ENCODE results near the gene PMIS2.
A peak's percentile ranks its signal among the peaks of the same experiment; 100 is the strongest.

Gene PMIS2

GRCh38 chr19:35628565-35629331 lies 42.8 kb downstream of the PMIS2 start, which contains the start of gene RBM42 (continued):
- TF ChIP-seq AEBP2 (tag by site-specific recombination; IDR thresholded peaks at IDR 0.05; ENCODE audit: borderline replicate concordance) (no peak), IKZF3 (tag by site-specific recombination; IDR thresholded peaks at IDR 0.05) (peak; percentile 80), ZNF146 (tag by site-specific recombination; IDR thresholded peaks at IDR 0.05) (peak; percentile 60), ZEB2 (tag by site-specific recombination; IDR thresholded peaks at IDR 0.05) (peak; percentile 91), ZSCAN23 (tag by site-specific recombination; IDR thresholded peaks at IDR 0.05) (peak; percentile 57; the same call in 1 of the 2 replicates), ZNF596 (tag by site-specific recombination; IDR thresholded peaks at IDR 0.05) (no peak), BCL11B (tag by site-specific recombination; IDR thresholded peaks at IDR 0.05; ENCODE audit: low read depth) (no peak), ZNF221 (tag by site-specific recombination; IDR thresholded peaks at IDR 0.05; ENCODE audit: borderline replicate concordance) (no peak), ZNF571 (tag by site-specific recombination; IDR thresholded peaks at IDR 0.05) (no peak), ELK4 (IDR thresholded peaks at IDR 0.05; ENCODE audit: borderline replicate concordance, low read depth, low read length) (no peak), ZBTB20 (tag by site-specific recombination; IDR thresholded peaks at IDR 0.05) (peak; percentile 79), KLF16 (tag by site-specific recombination; IDR thresholded peaks at IDR 0.05) (peak; percentile 96), ZNF664 (tag by site-specific recombination; IDR thresholded peaks at IDR 0.05) (no peak), ZBTB17 (tag by site-specific recombination; IDR thresholded peaks at IDR 0.05) (peak; percentile 98), GLI2 (tag by site-specific recombination; IDR thresholded peaks at IDR 0.05; ENCODE audit: borderline replicate concordance, low read depth) (no peak), ZNF561 (tag by site-specific recombination; IDR thresholded peaks at IDR 0.05; ENCODE audit: borderline replicate concordance) (peak; percentile 47), ZSCAN30 (tag by site-specific recombination; IDR thresholded peaks at IDR 0.05) (peak; percentile 68; the same call in 1 of the 2 replicates), HOXA7 (CRISPR knock-in tag; IDR thresholded peaks at IDR 0.05; ENCODE audit: borderline replicate concordance) (no peak), ZNF423 (tag by site-specific recombination; IDR thresholded peaks at IDR 0.05) (no peak), ZXDB (tag by site-specific recombination; IDR thresholded peaks at IDR 0.05) (peak; percentile 99), ZNF510 (tag by site-specific recombination; IDR thresholded peaks at IDR 0.05; ENCODE audit: insufficient replicate concordance) (no peak), ZNF785 (tag by site-specific recombination; IDR thresholded peaks at IDR 0.05) (no peak), ZNF24 (tag by site-specific recombination; IDR thresholded peaks at IDR 0.05) (peak; percentile 97), ZBTB21 (tag by site-specific recombination; IDR thresholded peaks at IDR 0.05) (peak; percentile 100), EGR2 (tag by site-specific recombination; IDR thresholded peaks at IDR 0.05; ENCODE audit: low read depth) (peak; percentile 63), ZNF37A (tag by site-specific recombination; IDR thresholded peaks at IDR 0.05) (no peak), FEZF1 (tag by site-specific recombination; IDR thresholded peaks at IDR 0.05) (no peak), ZNF26 (tag by site-specific recombination; IDR thresholded peaks at IDR 0.05) (no peak), ZNF660 (tag by site-specific recombination; IDR thresholded peaks at IDR 0.05) (peak; percentile 78), ZNF148 (tag by site-specific recombination; IDR thresholded peaks at IDR 0.05; ENCODE audit: borderline replicate concordance) (peak; percentile 89; the same call in 1 of the 2 replicates), ZNF768 (tag by site-specific recombination; IDR thresholded peaks at IDR 0.05) (no peak)
- TF ChIP-seq, protein P1, sequence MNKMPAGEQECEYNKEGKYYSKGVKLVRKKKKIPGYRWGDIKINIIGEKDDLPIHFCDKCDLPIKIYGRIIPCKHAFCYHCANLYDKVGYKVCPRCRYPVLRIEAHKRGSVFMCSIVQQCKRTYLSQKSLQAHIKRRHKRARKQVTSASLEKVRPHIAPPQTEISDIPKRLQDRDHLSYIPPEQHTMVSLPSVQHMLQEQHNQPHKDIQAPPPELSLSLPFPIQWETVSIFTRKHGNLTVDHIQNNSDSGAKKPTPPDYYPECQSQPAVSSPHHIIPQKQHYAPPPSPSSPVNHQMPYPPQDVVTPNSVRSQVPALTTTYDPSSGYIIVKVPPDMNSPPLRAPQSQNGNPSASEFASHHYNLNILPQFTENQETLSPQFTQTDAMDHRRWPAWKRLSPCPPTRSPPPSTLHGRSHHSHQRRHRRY (tag by site-specific recombination; IDR thresholded peaks at IDR 0.05), result no peak
- TF ChIP-seq, protein P2, sequence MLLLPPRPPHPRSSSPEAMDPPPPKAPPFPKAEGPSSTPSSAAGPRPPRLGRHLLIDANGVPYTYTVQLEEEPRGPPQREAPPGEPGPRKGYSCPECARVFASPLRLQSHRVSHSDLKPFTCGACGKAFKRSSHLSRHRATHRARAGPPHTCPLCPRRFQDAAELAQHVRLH (tag by site-specific recombination; IDR thresholded peaks at IDR 0.05), result peak; percentile 95
